ENCODE measurements around the gene MORN2.

Gene MORN2

DNA sequence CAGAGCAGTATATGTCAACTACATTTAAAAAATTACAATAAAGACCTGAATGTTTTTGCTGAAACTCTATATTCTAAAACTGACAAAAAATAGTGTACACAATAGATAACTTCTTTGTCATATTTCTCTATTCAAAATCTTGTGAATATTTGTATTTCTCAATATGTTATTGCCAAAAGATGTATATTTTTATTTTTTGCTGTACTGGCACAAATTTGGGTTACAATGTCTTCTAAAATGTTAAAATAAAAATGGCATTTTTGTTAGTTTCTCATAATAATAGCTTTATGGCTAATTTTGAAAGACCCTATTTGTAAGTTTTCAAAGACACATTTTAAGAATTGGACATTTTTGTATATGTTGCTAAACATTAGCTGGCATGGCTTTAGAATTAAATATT, 13.3 kb downstream of the MORN2 start:
- DNase-seq (ENCODE audit: insufficient read length, low spot score) (no peak), FAIRE-seq (no peak)

DNA sequence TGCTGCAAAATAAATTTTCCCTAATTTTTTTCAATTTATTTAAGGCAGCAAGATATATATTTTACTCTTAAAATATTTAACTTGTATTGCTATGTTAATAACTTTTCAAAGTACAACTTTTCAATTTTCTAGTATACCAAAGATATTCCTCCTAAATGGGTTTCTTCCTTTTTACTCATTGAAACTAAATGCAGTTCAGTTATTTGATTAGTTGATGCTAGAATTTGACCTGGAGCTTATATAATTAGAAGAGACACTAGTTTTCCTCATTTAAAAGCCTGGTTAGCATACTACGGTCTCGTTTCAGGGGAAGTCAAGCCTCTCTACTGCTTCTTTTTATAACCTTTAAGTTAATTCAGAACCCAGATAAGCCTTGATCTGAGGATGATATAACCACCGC, 13.8 kb downstream of the MORN2 start, which contains the start of gene ARHGEF33:
ARHGEF33 (plus strand) TSS at position 301 of the 400 bp plus-strand sequence. CDS start 29,573 bp downstream, outside the sequence.
- FAIRE-seq (no peak), DNase-seq (ENCODE audit: insufficient read length, low spot score) (no peak)

DNA sequence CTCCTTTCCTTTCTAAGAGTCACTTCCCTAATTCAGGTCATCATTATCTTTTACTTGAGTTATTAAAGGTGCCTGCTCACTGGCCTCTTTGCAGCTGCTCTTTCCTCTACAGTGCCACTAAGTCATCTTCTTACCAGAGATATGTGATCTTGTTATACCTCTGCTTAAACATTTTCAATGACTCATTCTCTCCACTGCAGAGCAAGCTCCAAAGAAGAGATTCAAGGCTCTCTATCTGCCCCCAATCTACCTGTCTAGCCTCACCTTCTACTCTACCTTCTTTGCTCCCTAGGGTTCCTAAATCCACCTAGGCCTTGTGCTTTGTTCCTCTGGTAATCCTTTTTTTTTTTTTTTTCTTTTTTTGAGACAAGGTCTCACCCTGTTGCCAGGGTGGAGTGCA, 17.0 kb downstream of the MORN2 start:
- no peak for FAIRE-seq
- no peak for DNase-seq (ENCODE audit: insufficient read length, low spot score)

DNA sequence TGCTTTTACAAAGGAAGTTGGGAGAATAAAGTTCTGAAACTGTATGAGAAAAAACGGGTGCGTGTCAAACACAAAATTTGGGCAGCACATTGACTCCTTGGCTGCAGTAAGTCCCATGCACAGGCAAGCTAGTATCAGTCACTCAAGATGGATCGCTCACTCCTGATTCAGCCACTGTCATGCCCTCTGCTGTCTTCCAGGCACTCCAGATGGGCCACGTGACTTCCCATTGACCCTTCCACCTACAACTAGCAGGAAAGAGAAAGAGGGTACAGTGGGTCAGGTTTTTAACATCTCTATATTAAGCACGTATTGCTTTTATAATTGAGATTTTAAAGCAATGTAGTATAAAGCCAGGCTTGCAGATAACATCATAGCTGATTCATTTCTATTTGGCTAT, 22.5 kb downstream of the MORN2 start:
- DNase-seq (ENCODE audit: insufficient read length, low spot score): no peak
- FAIRE-seq: no peak

DNA sequence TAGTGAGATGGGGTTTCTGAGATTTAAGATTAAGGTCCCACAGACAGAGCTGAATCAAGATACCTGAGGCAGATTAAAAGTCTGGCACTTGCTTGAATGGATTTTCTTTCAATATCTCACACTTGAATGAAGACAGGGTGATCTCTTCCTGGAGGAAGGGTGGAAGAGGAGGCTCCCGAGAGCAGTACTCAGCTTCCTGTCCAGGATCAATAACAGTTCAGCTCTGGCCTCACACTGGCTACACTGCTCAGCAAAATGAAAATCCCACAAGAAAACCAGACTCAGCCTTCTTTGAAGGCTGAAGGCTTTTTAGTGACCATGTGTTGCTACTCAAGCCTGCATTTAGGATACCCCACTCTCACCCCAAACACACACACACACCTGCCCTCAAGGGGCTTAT, 24.9 kb downstream of the MORN2 start:
- FAIRE-seq (no peak), DNase-seq (ENCODE audit: insufficient read length, low spot score) (no peak)

DNA sequence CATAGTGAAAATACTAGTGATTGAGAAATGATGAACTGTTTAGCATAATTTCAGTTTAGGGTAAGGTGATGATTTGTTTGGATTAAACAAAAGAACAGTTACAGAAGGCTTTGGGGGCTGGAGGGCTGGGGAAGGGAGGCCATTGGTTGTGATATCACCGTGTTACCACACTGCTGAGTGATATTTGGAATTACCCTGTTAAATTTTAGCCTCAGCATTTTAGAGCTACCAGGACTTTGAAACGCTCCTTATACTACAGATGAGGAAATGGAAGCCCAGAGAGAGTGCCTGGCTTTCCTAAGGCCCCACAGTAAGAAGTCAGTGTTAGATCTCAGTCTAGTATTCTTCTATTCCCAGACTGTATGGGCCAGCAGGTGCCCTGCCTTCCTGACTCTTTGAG, 29.5 kb downstream of the MORN2 start:
- FAIRE-seq: no peak

DNA sequence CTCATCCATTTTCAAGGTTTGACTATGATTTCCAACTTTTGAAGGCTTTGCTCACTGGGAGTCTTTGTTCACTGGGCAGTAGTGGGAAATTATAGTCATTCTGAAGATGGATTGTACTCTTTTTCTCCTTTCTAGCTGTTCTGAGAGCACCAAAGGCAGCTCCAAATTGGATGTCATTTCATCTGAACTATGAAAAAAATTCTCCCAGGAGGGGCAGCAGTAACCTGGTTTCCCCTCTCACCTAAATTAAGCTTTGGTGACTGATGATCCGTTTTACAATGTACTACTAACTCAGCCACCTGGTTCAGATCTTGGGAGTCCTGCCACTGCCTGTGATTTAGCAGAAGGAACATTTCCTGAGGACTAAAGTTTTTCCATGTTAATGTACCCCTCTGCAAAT, 31.5 kb downstream of the MORN2 start:
- no peak for FAIRE-seq

More for the DNA sequence above, 29.5 kb downstream of the MORN2 start:
- no peak for DNase-seq (ENCODE audit: insufficient read length, low spot score)

DNA sequence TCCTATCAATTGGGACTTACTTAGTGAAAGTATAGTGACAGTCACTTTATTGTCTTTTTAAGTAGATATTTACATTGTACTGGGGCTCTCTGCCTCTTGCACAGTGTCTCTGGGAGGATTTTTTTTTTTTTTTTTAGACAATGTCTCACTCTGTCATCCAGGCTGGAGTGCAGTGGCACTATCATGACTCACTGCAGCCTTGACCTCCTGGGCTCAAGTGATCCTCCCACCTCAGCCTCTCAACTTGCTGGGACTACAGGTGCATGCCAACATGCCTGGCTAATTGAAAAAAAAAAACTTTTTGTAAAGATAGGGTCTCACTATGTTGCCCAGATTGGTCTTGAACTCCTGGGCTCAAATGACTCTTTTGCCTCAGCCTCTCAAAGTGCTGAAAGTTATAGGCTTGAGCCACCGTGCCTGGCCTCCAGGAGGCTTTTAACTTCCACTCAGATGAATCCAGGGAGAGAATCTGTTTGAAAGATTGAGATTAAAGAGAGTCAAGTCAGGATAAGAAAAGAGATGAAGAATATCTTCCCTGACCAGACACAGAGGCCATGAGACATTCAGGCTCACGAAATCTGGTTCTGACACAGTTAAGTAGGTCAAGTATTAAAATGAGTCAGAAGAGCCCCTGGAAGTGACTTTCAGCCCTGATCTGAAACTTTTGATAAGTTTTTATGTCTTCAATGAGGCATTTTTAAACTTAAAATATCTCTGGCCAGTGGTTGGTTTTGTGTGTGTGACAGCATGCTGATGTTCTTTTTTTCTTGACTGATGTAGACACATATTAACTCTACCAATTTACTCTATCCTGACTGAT, 32.2 kb downstream of the MORN2 start:
- DNase-seq (ENCODE audit: insufficient read length, low spot score): no peak
- FAIRE-seq: no peak

More for the DNA sequence above, 31.5 kb downstream of the MORN2 start:
- no peak for DNase-seq (ENCODE audit: insufficient read length, low spot score)

DNA sequence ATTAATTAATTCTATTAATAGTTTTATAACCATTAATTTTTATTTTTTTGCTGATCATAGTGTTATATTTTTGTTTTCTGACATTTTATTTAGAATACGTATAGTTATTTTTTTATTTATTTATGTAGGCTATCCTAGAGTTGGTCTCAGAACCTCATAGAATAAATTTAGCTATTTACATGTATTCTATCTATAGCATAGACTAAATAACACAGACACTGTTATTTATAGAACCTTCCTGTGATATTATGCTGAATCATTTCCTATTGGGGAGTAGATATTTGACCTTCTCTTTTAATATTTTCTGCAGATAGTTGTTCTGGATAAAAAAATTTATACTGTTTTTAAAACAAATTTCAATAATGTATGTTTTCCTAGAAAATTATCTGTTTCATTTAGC, 34.1 kb downstream of the MORN2 start:
- DNase-seq (ENCODE audit: insufficient read length, low spot score): no peak
- no peak for FAIRE-seq

DNA sequence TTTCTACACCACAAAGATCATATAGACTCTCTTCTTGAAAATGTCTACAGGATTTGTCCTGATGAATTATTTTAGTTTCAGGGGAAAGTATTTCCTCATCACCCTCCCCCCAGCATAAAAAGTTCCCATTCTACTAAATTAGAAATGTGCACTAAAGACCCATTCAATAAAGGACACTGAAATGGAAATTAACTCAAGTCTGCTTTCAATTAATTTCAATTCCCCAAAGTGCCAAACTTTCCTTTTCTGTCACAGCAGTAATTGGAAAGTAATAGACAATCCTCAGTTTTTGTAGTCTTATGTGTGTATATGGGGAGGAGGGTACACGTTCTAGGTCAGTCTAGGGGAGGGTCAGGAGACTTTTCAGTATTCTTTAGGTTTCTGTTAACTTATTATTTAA, 35.4 kb downstream of the MORN2 start:
- FAIRE-seq (no peak), DNase-seq (ENCODE audit: insufficient read length, low spot score) (no peak)

DNA sequence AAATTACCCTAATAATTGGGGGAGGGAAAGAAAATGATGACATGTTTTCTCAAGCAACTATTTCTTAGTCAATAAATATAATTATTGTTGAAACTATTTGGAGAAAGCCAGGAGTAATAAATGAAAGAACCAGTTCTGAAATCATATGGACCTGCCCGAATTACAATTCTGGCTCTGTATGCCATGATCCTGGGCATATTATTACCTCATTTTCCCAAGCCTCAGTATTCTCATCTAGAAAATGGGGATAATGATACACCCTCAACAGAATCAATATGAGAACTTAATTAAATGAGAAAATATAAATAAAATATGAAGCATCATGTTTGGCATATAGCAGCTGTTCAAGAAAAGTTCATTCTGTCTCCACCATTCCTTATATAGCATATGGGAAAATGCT, 36.8 kb downstream of the MORN2 start:
- no peak for FAIRE-seq
- DNase-seq (ENCODE audit: insufficient read length, low spot score): no peak

DNA sequence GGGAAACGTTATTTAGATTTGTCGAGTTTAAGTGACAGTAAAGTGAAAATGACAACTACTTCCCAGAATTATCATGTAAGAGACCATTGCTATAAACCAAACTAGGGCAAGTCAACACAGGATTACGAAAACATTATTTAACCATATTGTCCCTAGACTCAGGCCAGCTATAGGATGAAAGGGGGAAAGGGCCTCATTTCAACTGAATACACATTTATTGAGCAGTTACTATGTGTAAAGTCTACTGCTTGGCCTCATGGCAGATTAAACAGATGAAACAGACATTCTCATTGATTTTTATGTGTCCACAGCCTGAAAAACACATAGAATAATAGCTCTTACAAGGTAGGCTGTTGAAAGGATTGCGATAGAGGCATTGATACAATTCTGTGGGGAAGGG, 46.6 kb downstream of the MORN2 start:
- no peak for DNase-seq (ENCODE audit: insufficient read length, low spot score)
- no peak for FAIRE-seq

DNA sequence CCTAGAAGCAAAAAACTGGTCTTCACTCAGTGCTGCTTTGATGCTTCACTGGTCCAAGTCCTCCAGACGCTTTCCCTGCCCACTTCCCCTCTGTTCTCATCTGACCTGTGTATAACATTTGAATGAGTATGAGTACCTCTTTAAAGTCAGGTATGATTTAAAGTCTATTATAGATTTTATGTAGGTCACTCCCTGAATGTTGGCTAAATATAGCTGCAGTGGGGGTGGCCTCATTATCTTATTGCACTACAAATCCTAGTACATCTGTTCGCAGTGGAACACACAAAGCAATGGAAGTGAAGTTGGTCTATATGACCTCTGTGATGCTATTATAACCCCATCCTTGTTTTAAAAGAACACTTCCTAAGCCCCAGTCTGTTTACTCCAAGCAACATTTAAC, 47.1 kb downstream of the MORN2 start:
- no peak for DNase-seq (ENCODE audit: insufficient read length, low spot score)
- FAIRE-seq: no peak

DNA sequence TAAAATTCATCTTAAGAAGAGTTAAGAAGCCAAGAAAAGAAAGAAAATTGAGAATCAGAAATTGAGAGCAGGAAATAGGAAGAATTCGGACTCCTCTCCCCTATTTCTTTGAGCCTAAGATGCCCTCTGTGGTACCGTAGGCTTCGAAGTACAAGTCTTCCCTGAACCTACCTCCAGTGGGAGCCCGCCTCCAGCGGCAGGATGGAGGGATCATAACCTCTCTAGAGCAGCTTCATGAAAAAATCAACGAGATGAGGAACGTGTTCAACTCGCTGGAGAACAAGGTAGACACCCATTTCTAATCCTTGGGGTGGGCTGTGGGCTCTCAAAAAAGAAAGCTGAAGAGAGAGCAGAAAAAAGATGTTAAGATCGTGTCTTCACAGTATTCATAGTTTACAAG, 50.2 kb downstream of the MORN2 start:
- FAIRE-seq (no peak), DNase-seq (ENCODE audit: insufficient read length, low spot score) (no peak)

DNA sequence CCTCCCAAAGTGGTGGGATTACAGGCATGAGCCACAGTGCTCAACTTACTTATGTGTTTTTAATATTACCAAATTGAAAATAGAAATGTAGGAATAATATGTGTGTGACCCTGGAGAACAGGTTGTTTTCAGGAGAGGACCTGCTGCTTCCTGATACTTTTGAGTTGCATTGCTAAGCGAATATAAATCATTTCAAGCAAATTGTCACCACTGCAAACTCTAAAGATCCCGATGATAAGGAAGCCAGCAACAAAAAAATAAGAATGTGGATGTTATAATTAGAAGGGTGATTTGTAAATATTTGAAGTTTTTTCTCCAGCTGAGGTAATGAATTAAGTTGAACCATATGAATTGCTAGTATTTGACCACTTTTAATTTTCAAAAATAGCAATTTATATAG, 54.8 kb downstream of the MORN2 start:
- no peak for FAIRE-seq
- no peak for DNase-seq (ENCODE audit: insufficient read length, low spot score)
